ENCODE data around the gene INSIG2.

INSIG2 gene

GRCh38 chr2:118130385-118130784 lies 42.1 kb downstream of the INSIG2 start:
- no peak for DNase-seq (ENCODE audit: low spot score)

GRCh38 chr2:118131771-118132170 lies 43.5 kb downstream of the INSIG2 start:
- no peak for DNase-seq (ENCODE audit: low spot score)

- no peak for DNase-seq (ENCODE audit: low spot score)
Measured at GRCh38 chr2:118133916-118134315, 45.6 kb downstream of the INSIG2 start.

GRCh38 chr2:118134650-118135049 lies 46.4 kb downstream of the INSIG2 start:
- no peak for DNase-seq (ENCODE audit: low spot score)

GRCh38 chr2:118145207-118145606 lies 56.9 kb downstream of the INSIG2 start:
- DNase-seq (ENCODE audit: low spot score) = no peak

- DNase-seq (ENCODE audit: low spot score) = no peak
Measured at GRCh38 chr2:118145806-118146205, 57.5 kb downstream of the INSIG2 start.

GRCh38 chr2:118146315-118147283 lies 58.3 kb downstream of the INSIG2 start:
- DNase-seq (ENCODE audit: low spot score) = no peak

- no peak for DNase-seq (ENCODE audit: low spot score)
Measured at GRCh38 chr2:118148133-118148532, 59.9 kb downstream of the INSIG2 start.

- no peak for DNase-seq (ENCODE audit: low spot score)
Measured at GRCh38 chr2:118148809-118149208, 60.5 kb downstream of the INSIG2 start.

- DNase-seq (ENCODE audit: low spot score) = no peak
Measured at GRCh38 chr2:118150294-118150693, 62.0 kb downstream of the INSIG2 start.

- DNase-seq (ENCODE audit: low spot score) = no peak
Measured at GRCh38 chr2:118151831-118152230, 63.6 kb downstream of the INSIG2 start.

GRCh38 chr2:118153433-118153832 lies 65.2 kb downstream of the INSIG2 start:
- DNase-seq (ENCODE audit: low spot score) = no peak

- DNase-seq (ENCODE audit: low spot score) = no peak
Measured at GRCh38 chr2:118154176-118154575, 65.9 kb downstream of the INSIG2 start.
